CD4-positive, alpha-beta T cell (primary cell): ENCODE results near the gene PKD1L1. TPM values are rescaled to one million over a fixed set of nuclear protein-coding genes. Genes with fewer than 3 reads are reported as not detected.

ENCODE experiments used
- ATAC-seq: fragments of 200-7000 bp; cut with Tn5 transposase; one replicate; pipeline ENCODE4 v1.10.0; 2022; ENCODE audit warnings: mild to moderate bottlenecking; ENCODE audit not compliant: poor library complexity
- CTCF ChIA-PET: fragments of 350-600 bp; sonication (Branson Sonifier 250); formaldehyde crosslinking; loops from one replicate; lab custom pipeline; 2021; ENCODE audit warnings: antibody characterized with exemption, inconsistent platforms; lab: Charles Lee
- POLR2A ChIA-PET: fragments of 350-600 bp; sonication (Branson Sonifier 250); formaldehyde crosslinking; loops from one replicate; lab custom pipeline; 2021; ENCODE audit warnings: antibody characterized with exemption, inconsistent platforms; lab: Charles Lee
- DNase-seq, 14 experiments: peaks; one replicate each; pipeline ENCODE4 v3.0.0-alpha.2; 2013 to 2020; ENCODE audit warnings: mixed read lengths in 2 of 14
- H3K27ac ChIP-seq, 2 donors: one replicate each; pipeline versions ENCODE4 v1.5.1 to v1.7.0; 2013; ENCODE audit warnings: low read length in 2 of 2, low read depth in 1 of 2, mild to moderate bottlenecking in 1 of 2
- H3K27me3 ChIP-seq, 2 experiments: 1 replicate in 1 of 2; 2 replicates in 1 of 2; pipeline versions ENCODE4 v1.6.1 to v1.7.0; 2013; ENCODE audit warnings: low read length in 2 of 2, control low read depth in 1 of 2, mild to moderate bottlenecking in 1 of 2, moderate library complexity in 1 of 2; ENCODE audit not compliant: insufficient read depth in 2 of 2, control insufficient read depth in 1 of 2
- H3K36me3 ChIP-seq: one replicate; pipeline ENCODE4 v1.6.1; 2013; ENCODE audit warnings: low read length, control low read depth; ENCODE audit not compliant: insufficient read depth
- H3K4me1 ChIP-seq: one replicate; pipeline ENCODE4 v1.6.1; 2013; ENCODE audit warnings: low read length, control low read depth; ENCODE audit not compliant: insufficient read depth
- H3K4me3 ChIP-seq: one replicate; pipeline ENCODE4 v1.5.1; 2013; ENCODE audit warnings: mild to moderate bottlenecking, low read length, moderate library complexity
- H3K9me3 ChIP-seq, 2 experiments: 1 replicate in 1 of 2; 2 replicates in 1 of 2; pipeline versions ENCODE4 v1.6.1 to v1.7.0; 2013; ENCODE audit warnings: low read length in 2 of 2, mild to moderate bottlenecking in 2 of 2, control low read depth in 1 of 2, moderate library complexity in 1 of 2; ENCODE audit not compliant: control insufficient read depth in 1 of 2, insufficient read depth in 1 of 2
- H3K27ac Mint-ChIP-seq: one replicate; pipeline ENCODE4 v1.8.0; 2020; ENCODE audit warnings: mixed read lengths
- H3K27me3 Mint-ChIP-seq: one replicate; pipeline ENCODE4 v1.8.0; 2021; ENCODE audit warnings: mixed read lengths
- H3K36me3 Mint-ChIP-seq: one replicate; pipeline ENCODE4 v1.8.0; 2021; ENCODE audit warnings: low read depth, mixed read lengths
- H3K4me1 Mint-ChIP-seq: one replicate; pipeline ENCODE4 v1.8.0; 2021; ENCODE audit warnings: low read depth, mixed read lengths
- H3K4me3 Mint-ChIP-seq: one replicate; pipeline ENCODE4 v1.8.0; 2020; ENCODE audit warnings: mild to moderate bottlenecking, mixed read lengths
- H3K9me3 Mint-ChIP-seq: one replicate; pipeline ENCODE4 v1.8.0; 2020; ENCODE audit warnings: mixed read lengths
- CTCF ChIP-seq: fragments of 200-600 bp; IDR thresholded peaks from one replicate; pipeline ENCODE4 v1.8.0; 2022; ENCODE audit warnings: antibody characterized with exemption, mild to moderate bottlenecking
- intact Hi-C, 2 experiments: fragments of 100-400 bp; cut with DNase I in 1 of 2; cut with micrococcal nuclease in 1 of 2; formaldehyde crosslinking; loops; one replicate each; pipeline versions ENCODE4 v1.15.1 to v1.9.0; 2023 to 2025; cut with DNase I, micrococcal nuclease
- total RNA-seq, 174 experiments: library from RNA in 2 of 174; stranded (reverse) in 2 of 174; gene quantifications; one replicate each; pipeline ENCODE4 v1.2.3 and lab custom pipeline; 2021 to 2026

Gene PKD1L1
- total RNA-seq, 2 experiments from 2014 or later, result 0.20 to 0.25 TPM

GRCh38 chr7:47734287-47734948, 213.8 kb downstream of the PKD1L1 start:
- H3K36me3 Mint-ChIP-seq, result no peaks in the 10 kb centered on the region
- H3K36me3 ChIP-seq, result no peaks in the 10 kb centered on the region
- ChIA-PET CTCF (no interaction called here), POLR2A (no interaction called here)
- no peak overlapping the region for H3K27ac ChIP-seq
- H3K4me1 ChIP-seq, result no peaks in the 10 kb centered on the region
- no peak overlapping the region for H3K4me3 Mint-ChIP-seq
- H3K4me3 ChIP-seq, result no peak overlapping the region
- intact Hi-C loops, result no loop called here
- H3K27me3 Mint-ChIP-seq, result peaks cover 12% of the 10 kb centered on the region
- no peaks in the 10 kb centered on the region for H3K4me1 Mint-ChIP-seq
- peaks cover 0 to 4% of the 10 kb centered on the region in 2 experiments for H3K9me3 ChIP-seq
- no peak for TF ChIP-seq CTCF
- ATAC-seq (no peak), DNase-seq (no peak)
- H3K27ac Mint-ChIP-seq, result no peak overlapping the region
- H3K9me3 Mint-ChIP-seq, result no peaks in the 10 kb centered on the region
- H3K27me3 ChIP-seq, result no peaks in the 10 kb centered on the region

DNA sequence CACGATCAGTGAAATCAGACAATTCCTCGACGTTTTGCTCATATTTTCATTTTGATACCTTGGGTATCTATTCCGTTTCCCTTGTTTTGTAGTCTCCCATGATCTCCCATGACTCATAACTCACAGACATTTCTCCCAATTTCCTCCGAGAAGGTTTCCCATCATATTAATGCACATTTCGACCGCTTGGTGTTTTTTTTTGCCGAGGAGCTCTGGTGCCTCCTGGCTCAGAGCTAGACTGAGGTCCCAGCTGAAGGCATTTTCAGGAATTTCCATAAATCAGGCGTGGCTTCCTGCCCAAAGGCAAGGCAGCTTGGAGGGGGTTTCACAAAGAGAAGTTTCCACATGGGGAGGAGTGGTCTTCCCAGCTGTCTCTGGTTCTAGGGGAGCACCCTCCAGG, 218.1 kb downstream of the PKD1L1 start:
- intact Hi-C loops, result no loop called here
- H3K27ac Mint-ChIP-seq, result no peak overlapping the region

DNA sequence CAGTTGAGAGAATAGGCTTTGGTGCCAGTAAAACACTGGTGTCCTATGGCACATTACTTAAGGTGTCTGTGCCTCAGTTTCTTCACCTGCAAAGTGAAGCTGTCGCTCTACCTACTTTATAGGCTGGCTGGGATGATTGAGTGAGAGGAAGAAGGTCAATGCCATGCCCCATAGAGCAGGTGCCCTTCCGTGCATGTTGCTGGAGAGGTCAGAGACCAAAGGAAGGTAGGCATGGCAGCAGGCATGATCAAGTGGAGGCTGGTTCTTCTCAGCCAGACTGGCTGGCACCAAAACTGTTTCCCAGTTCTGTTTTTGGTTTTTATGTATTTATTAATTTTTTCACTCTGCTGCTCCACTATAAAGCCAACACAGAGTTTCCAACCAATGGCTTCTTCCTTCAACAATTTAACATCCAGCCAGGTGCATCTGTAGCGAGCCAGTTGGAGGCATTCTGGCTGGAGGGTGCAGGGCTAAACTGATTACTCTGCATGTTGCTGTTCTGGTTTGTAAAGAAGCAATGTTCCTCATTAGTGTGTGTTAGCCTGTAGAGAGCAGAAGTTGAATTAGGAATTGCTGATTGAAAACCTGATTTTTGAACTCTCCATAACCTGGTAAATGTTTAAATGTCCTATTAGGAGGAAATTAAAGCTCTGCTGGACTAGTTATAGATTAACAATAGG, 222.1 kb downstream of the PKD1L1 start:
- intact Hi-C loops, result no loop called here
- no peak for ATAC-seq

More for the DNA sequence above, 218.1 kb downstream of the PKD1L1 start:
- H3K9me3 Mint-ChIP-seq, result no peaks in the 10 kb centered on the region
- no peaks in the 10 kb centered on the region for H3K36me3 ChIP-seq
- H3K4me1 Mint-ChIP-seq, result no peaks in the 10 kb centered on the region
- no peaks in the 10 kb centered on the region for H3K4me1 ChIP-seq
- DNase-seq, result no peak
- H3K27ac ChIP-seq, result no peak overlapping the region
- ChIA-PET CTCF (no interaction called here), POLR2A (no interaction called here)
- no peaks in the 10 kb centered on the region for H3K27me3 ChIP-seq
- no peak for ATAC-seq
- no peak overlapping the region for H3K4me3 ChIP-seq
- no peak overlapping the region for H3K4me3 Mint-ChIP-seq
- no peaks in the 10 kb centered on the region for H3K9me3 ChIP-seq
- H3K36me3 Mint-ChIP-seq, result no peaks in the 10 kb centered on the region
- no peak for TF ChIP-seq CTCF
- peaks cover 6% of the 10 kb centered on the region for H3K27me3 Mint-ChIP-seq

More for the DNA sequence above, 222.1 kb downstream of the PKD1L1 start:
- CTCF ChIA-PET, result no interaction called here
- no peaks in the 10 kb centered on the region for H3K4me1 Mint-ChIP-seq
- Histone ChIP-seq H3K9me3 (peaks cover 0 to 14% of the 10 kb centered on the region in 2 experiments), H3K36me3 (no peaks in the 10 kb centered on the region), H3K4me3 (no peak overlapping the region), H3K27ac (no peak overlapping the region), H3K27me3 (no peaks in the 10 kb centered on the region), H3K4me1 (no peaks in the 10 kb centered on the region)
- H3K9me3 Mint-ChIP-seq, result no peaks in the 10 kb centered on the region
- DNase-seq, result no peak
- no peak overlapping the region for H3K4me3 Mint-ChIP-seq
- H3K27ac Mint-ChIP-seq, result no peak overlapping the region
- no peaks in the 10 kb centered on the region for H3K36me3 Mint-ChIP-seq
- H3K27me3 Mint-ChIP-seq, result no peaks in the 10 kb centered on the region
- TF ChIP-seq CTCF, result no peak
- POLR2A ChIA-PET, result no interaction called here
